Muscle of leg (tissue), 11 donors: ENCODE results near the gene C10orf71. TPM values are rescaled to one million over a fixed set of nuclear protein-coding genes. Genes with fewer than 3 reads are reported as not detected.

Experiments
- DNase-seq: peaks from one replicate; pipeline ENCODE4 v3.0.0; 2013
- H3K27ac ChIP-seq: one replicate; pipeline ENCODE4 v1.5.1; 2013; ENCODE audit warnings: mild to moderate bottlenecking, low read length, control low read depth
- H3K27me3 ChIP-seq: one replicate; pipeline ENCODE4 v1.6.1; 2013; ENCODE audit warnings: low read length; ENCODE audit not compliant: control insufficient read depth, insufficient read depth
- H3K36me3 ChIP-seq: one replicate; pipeline ENCODE4 v1.6.1; 2013; ENCODE audit warnings: low read length; ENCODE audit not compliant: control insufficient read depth, insufficient read depth
- H3K4me1 ChIP-seq: one replicate; pipeline ENCODE4 v1.6.1; 2013; ENCODE audit warnings: low read length; ENCODE audit not compliant: control insufficient read depth, insufficient read depth
- H3K4me3 ChIP-seq: one replicate; pipeline ENCODE4 v1.5.1; 2013; ENCODE audit warnings: low read length, control low read depth
- H3K9me3 ChIP-seq: replicated peaks from 2 replicates; pipeline ENCODE4 v1.6.1; 2013; ENCODE audit warnings: low read depth, low read length; ENCODE audit not compliant: control insufficient read depth
- WGBS: methylation state at CpG from one replicate; pipeline ENCODE4 v1.1.5; 2013; ENCODE audit warnings: missing lambda C conversion rate; ENCODE audit not compliant: insufficient coverage; 5-methylcytosine and 5-hydroxymethylcytosine counted together
- polyA plus RNA-seq, 8 donors: library from polyadenylated mRNA; unstranded; fragments of 120-200 nt; gene quantifications; one replicate each; pipeline versions ENCODE4 v1.2.1 to v1.2.3, GENCODE V29; 2013; ENCODE audit warnings: inconsistent platforms in 1 of 8, low replicate concordance in 1 of 8; ENCODE audit not compliant: insufficient read length in 8 of 8, insufficient read depth in 1 of 8
- total RNA-seq: library from RNA; stranded (reverse); fragments of 120-200 nt; gene quantifications from one replicate; pipeline ENCODE4 v1.2.4, GENCODE V29; 2013

The C10orf71 gene
- total and polyA plus RNA-seq, 9 donors, result 10.8 to 26.6 (median 20.9) TPM

GRCh38 chr10:49290607-49291006, 8.4 kb upstream of the C10orf71 start:
- Histone ChIP-seq H3K4me1 (peaks cover 36% of the 10 kb centered on the region), H3K36me3 (no peaks in the 10 kb centered on the region), H3K9me3 (no peaks in the 10 kb centered on the region), H3K4me3 (no peak overlapping the region), H3K27ac (no peak overlapping the region), H3K27me3 (no peaks in the 10 kb centered on the region)
- DNase-seq, result peak; percentile 63
- 50% methylated on average over 1 of the region's 3 CpGs for WGBS

- Histone ChIP-seq H3K27me3 (no peaks in the 10 kb centered on the region), H3K9me3 (no peaks in the 10 kb centered on the region), H3K4me1 (peaks cover 43% of the 10 kb centered on the region), H3K36me3 (no peaks in the 10 kb centered on the region), H3K4me3 (no peak overlapping the region), H3K27ac (no peak overlapping the region)
- no peak for DNase-seq
- WGBS, result 74% methylated on average over 6 of the region's 6 CpGs
These were observed 6.3 kb upstream of the C10orf71 start for GRCh38 chr10:49292565-49293207.

GRCh38 chr10:49293208-49293603, 5.8 kb upstream of the C10orf71 start:
- Histone ChIP-seq H3K4me1 (peaks cover 44% of the 10 kb centered on the region), H3K4me3 (no peak overlapping the region), H3K27ac (no peak overlapping the region), H3K9me3 (no peaks in the 10 kb centered on the region), H3K36me3 (no peaks in the 10 kb centered on the region), H3K27me3 (no peaks in the 10 kb centered on the region)
- DNase-seq, result no peak
- WGBS, result 88% methylated on average over 6 of the region's 7 CpGs

DNA sequence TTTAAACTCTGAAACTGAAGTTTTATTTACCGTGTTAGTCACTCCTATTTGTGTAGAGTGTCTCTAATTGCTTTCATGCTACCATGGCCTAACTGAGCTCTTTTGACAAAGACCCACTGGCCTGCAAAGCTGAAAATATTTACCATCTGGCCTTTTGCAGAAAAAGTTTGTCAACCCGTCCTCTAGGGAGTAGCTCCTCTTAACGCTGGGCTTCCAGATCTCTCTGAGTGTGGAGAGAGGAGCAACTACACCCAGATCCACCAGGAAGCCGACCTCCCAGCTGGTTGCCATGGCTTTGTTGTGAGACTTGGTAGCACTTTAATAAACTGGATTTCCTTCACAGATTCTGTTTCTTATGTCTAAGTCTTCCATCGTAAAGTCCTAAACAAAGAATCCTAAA, 4.2 kb upstream of the C10orf71 start:
- Histone ChIP-seq H3K27ac (no peak overlapping the region), H3K4me3 (no peak overlapping the region), H3K9me3 (no peaks in the 10 kb centered on the region), H3K27me3 (no peaks in the 10 kb centered on the region), H3K36me3 (no peaks in the 10 kb centered on the region), H3K4me1 (peaks cover 48% of the 10 kb centered on the region)
- peak; percentile 57 for DNase-seq
- WGBS, result 80% methylated on average over 1 of the region's 5 CpGs

DNA sequence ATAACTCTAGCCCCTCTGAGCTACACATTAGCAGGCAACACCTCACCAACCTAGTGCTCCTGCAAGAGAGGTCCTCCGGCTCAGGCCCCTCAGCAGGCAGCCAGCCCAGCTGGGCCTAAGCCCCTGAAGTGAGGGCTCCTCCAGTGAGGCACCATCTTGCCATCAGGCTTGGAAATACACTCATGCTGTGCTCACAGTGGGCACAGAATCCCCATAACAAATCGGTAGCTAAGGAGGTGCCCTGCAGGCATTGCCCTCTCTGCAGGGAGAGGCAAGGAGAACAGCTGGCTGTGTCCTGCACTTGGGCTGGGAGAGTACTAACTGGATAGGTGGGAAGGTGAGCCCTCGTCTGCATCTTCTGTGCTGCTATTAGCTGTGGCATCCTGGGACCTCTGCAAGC, 3.7 kb upstream of the C10orf71 start:
- H3K27ac ChIP-seq, result no peak overlapping the region

DNA sequence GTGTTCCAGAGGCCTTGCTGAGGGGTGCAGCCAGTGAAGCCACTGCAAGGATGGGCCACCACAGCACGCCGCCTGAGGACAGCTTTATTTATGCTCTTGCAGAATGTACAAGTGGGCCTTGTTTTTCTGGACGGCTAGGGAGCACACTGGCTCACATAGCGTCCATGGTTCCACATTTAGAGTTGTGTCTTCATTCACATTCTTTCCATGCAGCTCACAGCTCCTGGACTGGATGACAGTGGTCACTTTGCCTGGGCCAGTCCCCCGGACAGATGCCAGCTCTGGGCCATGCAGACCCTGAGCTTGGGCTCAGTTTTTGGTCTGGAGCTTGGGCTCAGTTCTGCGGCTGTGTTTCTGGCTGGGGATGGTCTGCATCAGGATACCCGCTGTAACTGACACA, 2.6 kb upstream of the C10orf71 start:
- Histone ChIP-seq H3K4me1 (peaks cover 60% of the 10 kb centered on the region), H3K4me3 (no peak overlapping the region), H3K9me3 (no peaks in the 10 kb centered on the region), H3K27me3 (no peaks in the 10 kb centered on the region), H3K27ac (peak overlapping the region; percentile 64), H3K36me3 (no peaks in the 10 kb centered on the region)
- 79% methylated on average over 7 of the region's 7 CpGs for WGBS
- DNase-seq, result peak; percentile 44

More for the DNA sequence above, 3.7 kb upstream of the C10orf71 start:
- 63% methylated on average over 1 of the region's 3 CpGs for WGBS
- Histone ChIP-seq H3K27me3 (no peaks in the 10 kb centered on the region), H3K4me3 (no peak overlapping the region), H3K4me1 (peaks cover 50% of the 10 kb centered on the region), H3K36me3 (no peaks in the 10 kb centered on the region), H3K9me3 (no peaks in the 10 kb centered on the region)
- DNase-seq, result no peak

DNA sequence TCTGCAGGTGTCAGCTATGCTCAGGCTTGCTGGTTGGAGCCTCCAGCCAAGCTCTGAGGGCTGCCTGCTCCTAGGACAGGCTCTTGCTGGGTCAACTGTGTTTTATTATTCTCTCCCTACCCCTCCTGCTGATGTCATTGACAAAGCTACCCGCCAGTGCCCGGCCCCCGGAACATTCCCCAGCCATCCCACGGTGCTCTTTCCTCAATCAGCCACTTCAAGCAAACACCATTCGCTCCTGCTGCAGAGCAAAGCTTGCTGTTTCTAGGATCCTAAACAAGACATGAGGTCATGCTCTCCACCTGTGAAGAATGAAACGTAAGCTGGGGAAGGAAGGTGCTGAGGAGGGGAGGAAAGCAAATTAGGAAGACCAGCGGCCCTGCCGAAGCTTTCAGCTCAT, 2.1 kb upstream of the C10orf71 start:
- Histone ChIP-seq H3K27me3 (no peaks in the 10 kb centered on the region), H3K27ac (peak overlapping the region; percentile 64), H3K36me3 (no peaks in the 10 kb centered on the region), H3K4me1 (peaks cover 64% of the 10 kb centered on the region), H3K9me3 (no peaks in the 10 kb centered on the region), H3K4me3 (no peak overlapping the region)
- WGBS, result no CpG with 5 or more reads among the region's 8 CpGs
- peak; percentile 33 for DNase-seq

DNA sequence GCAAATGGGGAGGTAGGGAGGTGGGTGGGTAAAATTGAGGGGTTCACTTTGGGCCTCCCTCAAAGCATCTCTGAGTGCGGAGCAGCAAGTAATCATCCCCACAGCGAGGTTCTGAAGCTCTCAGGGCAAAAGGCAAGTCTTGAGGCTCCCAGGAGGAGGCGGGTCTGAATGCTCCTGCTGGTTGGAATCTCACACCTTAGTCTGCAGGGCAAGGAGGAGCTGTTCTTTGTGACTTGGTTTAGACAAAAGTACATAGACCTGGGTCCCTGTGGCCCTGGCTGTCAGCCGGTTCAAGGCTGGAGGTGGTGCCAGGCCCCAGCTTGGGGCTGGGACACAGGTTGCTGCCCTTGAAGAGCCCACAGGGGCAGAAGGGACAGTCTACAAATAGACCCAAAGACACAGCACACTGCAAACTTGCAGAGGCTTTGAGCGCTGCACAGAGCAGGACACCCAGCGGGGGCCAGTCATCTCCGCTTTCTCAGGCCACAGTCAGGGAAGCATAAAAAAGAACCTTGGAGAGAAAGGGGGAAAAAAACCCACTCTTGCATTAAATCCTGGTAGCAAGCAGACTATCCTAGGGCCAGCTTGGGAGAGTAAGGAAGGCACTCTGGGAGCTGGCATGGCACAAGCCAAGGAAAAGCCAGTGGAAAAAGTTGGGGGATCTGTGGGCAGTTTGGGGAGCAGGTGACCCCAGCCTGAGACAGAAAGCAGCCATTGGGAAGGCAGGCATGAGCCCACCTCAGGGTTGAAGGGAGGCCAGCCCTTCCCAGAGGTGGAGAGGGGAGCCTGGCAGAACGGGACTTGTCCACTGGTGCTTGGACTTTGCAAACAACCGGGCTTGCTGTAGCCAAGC, 926 bp upstream of the C10orf71 start:
- peaks cover 65% of the 10 kb centered on the region for H3K4me1 ChIP-seq
- H3K36me3 ChIP-seq, result no peaks in the 10 kb centered on the region
- WGBS, result 54% methylated on average over 4 of the region's 9 CpGs
- DNase-seq, result no peak
- peak overlapping the region; percentile 51 for H3K4me3 ChIP-seq
- H3K27ac ChIP-seq, result peak overlapping the region; percentile 92
- no peaks in the 10 kb centered on the region for H3K9me3 ChIP-seq
- H3K27me3 ChIP-seq, result no peaks in the 10 kb centered on the region

DNA sequence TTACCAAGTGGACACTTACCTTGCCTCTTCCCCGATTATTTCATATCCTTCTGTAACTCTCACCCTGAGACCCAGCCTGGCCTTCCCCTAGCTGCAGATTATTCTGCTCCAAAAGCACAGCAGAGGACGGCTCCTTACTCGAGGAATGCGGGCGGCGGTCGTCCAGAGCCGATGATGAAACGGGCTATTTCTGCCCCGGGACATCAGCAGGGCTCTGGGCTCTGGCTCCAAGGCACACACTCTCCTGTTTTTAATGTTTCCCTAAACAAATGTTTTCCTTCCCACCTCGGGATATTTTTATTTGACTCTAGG, 343 bp upstream of the C10orf71 start:
- DNase-seq, result peak; percentile 76
- Histone ChIP-seq H3K36me3 (no peaks in the 10 kb centered on the region), H3K27ac (peak overlapping the region; percentile 92), H3K27me3 (no peaks in the 10 kb centered on the region), H3K9me3 (no peaks in the 10 kb centered on the region), H3K4me3 (peak overlapping the region; percentile 51), H3K4me1 (peaks cover 68% of the 10 kb centered on the region)
- WGBS, result 14% methylated on average over 10 of the region's 11 CpGs

DNA sequence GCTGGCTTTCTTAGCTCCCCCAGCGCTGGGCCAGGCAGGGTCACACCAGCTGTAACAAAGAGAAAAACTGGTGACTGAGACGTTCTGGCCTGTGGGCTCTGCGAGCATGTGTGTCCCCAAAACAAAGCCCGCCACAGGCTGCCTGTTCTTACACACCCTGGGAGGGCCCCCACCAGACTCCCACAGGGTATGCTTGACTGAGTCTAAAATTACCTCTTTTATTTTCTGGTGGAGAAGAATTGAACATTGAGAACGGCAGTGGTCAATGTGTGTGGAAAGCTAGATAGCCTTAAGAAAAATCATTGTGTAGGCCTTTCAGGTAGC, 808 bp downstream of the C10orf71 start:
- no peaks in the 10 kb centered on the region for H3K27me3 ChIP-seq
- peaks cover 66% of the 10 kb centered on the region for H3K4me1 ChIP-seq
- H3K4me3 ChIP-seq, result peak overlapping the region; percentile 51
- H3K36me3 ChIP-seq, result no peaks in the 10 kb centered on the region
- no peak for DNase-seq
- WGBS, result 63% methylated on average over 3 of the region's 5 CpGs
- no peaks in the 10 kb centered on the region for H3K9me3 ChIP-seq
- H3K27ac ChIP-seq, result peak overlapping the region; percentile 92
